ENCODE data around the gene KDM4C. TPM values are rescaled to one million over a fixed set of nuclear protein-coding genes. Genes with fewer than 3 reads are reported as not detected.

KDM4C gene
- total and polyA plus RNA-seq, 4 donors: 9.5 to 54.4 (median 28.3) TPM

DNA sequence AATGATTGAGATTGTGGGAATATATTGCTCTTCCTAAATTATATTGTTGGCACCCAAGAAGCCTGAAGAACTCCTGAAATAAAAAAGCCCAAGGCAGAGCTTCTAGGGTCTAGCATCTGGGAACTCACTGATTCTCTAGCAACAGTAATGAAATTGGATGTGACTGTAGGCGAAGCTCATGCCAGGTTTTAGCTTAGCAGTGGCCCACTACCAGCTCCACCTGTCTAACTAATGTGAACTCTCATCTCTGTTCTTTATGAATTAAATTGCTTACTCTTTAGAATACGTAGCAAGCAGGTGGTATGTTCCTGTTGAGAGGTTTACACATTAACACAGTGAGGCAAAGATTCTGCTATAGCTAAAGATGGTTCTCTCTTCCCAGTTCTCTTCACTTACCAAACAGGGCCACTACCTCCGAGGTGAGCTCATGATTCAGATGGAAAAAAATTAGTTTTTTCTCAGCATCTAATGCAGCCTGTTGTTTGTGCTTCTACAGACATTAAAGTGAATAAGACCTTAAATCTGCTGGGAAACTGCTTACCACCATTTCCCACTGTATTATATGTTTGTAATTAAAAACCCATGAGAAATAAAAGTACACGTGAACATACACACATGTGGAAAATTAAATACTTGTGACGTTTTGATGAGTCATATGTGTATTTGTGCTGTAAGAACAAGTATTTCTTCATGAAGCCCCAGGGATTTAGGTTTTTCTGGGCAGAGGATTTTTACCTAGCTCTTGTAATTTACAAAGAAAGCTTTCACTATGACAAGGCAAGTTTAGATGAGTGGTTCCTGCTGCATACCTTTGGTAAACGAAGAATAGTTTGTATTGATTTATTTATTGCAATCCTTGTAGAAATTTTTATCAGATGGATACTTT, 360.1 kb downstream of the KDM4C start:
- no peak for ATAC-seq (ENCODE audit: low FRiP score)
- DNase-seq: no peak
- WGBS, 2 donors: 67 to 74% methylated on average over 6 of the region's 6 CpGs
- H3K36me3 ChIP-seq (ENCODE audit: control insufficient read depth in 1 of 2, insufficient read depth in 2 of 2, low read length in 1 of 2): no peaks in the 10 kb centered on the region
- no peaks in the 10 kb centered on the region for H3K27me3 ChIP-seq (ENCODE audit: control insufficient read depth in 1 of 2, insufficient read depth in 2 of 2, low read length in 1 of 2)
- H3K4me1 ChIP-seq (ENCODE audit: control insufficient read depth in 1 of 2, insufficient read depth in 2 of 2, low read length in 2 of 2): peaks cover 0 to 2% of the 10 kb centered on the region in 2 donors
- H3K27ac ChIP-seq (ENCODE audit: low read depth in 1 of 2, low read length in 2 of 2): no peak overlapping the region
- intact Hi-C loops (cut with DNase I): no loop called here
- no peak overlapping the region for H3K4me3 ChIP-seq (ENCODE audit: low read length in 2 of 2)
- no peaks in the 10 kb centered on the region for H3K9me3 ChIP-seq (ENCODE audit: control insufficient read depth, low read length)

DNA sequence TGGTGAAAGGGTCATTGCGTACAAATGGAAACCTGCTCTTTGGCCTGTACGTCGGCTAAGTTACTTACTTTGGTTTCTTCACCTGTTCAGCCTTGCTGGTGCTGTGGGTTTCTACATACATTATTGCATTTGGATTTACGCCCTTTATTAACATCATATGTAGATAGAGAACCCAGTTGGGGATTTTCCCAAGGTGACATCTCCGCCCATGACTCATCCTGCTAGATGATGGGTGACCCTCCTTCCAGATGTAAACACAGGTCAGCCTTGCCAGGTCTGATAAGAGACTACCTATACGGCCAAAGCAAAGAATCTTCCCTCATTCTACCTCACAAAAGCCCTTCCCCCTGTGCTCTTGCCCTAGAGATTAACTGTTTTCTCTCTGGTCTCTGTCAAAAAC, 360.9 kb downstream of the KDM4C start:
- intact Hi-C loops (cut with DNase I): no loop called here
- no peak for ATAC-seq (ENCODE audit: low FRiP score)
- 93 to 96% methylated on average over 6 of the region's 6 CpGs for WGBS, 2 donors
- H3K27ac ChIP-seq (ENCODE audit: low read depth in 1 of 2, low read length in 2 of 2): no peak overlapping the region
- no peaks in the 10 kb centered on the region for H3K27me3 ChIP-seq (ENCODE audit: control insufficient read depth in 1 of 2, insufficient read depth in 2 of 2, low read length in 1 of 2)
- no peaks in the 10 kb centered on the region for H3K9me3 ChIP-seq (ENCODE audit: control insufficient read depth, low read length)
- no peak for DNase-seq
- H3K36me3 ChIP-seq (ENCODE audit: control insufficient read depth in 1 of 2, insufficient read depth in 2 of 2, low read length in 1 of 2): no peaks in the 10 kb centered on the region
- H3K4me3 ChIP-seq (ENCODE audit: low read length in 2 of 2): no peak overlapping the region
- H3K4me1 ChIP-seq (ENCODE audit: control insufficient read depth in 1 of 2, insufficient read depth in 2 of 2, low read length in 2 of 2): no peaks in the 10 kb centered on the region

DNA sequence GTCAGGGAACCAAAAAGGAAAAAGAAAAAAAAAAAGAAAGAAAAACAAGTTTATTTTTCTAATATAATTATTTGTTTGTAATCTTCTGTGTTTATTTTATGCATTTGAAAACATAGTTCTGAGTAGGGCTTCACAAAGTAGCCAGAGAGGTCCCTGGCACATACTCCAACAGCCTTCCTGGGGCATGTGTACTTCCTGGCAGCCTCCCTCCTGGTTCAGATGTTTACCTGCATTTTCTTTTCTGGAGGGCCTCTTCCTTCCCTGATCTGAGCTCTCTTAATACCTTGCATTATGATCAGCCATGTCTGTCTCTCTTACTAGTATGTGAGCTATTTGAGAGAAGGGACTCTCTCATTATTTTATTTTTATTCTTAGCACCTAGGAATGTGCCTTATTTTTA, 361.8 kb downstream of the KDM4C start:
- intact Hi-C loops (cut with DNase I): no loop called here
- no peaks in the 10 kb centered on the region for H3K27me3 ChIP-seq (ENCODE audit: control insufficient read depth in 1 of 2, insufficient read depth in 2 of 2, low read length in 1 of 2)
- H3K4me1 ChIP-seq (ENCODE audit: control insufficient read depth in 1 of 2, insufficient read depth in 2 of 2, low read length in 2 of 2): no peaks in the 10 kb centered on the region
- H3K27ac ChIP-seq (ENCODE audit: low read depth in 1 of 2, low read length in 2 of 2): no peak overlapping the region
- ATAC-seq (ENCODE audit: low FRiP score): no peak
- no peaks in the 10 kb centered on the region for H3K36me3 ChIP-seq (ENCODE audit: control insufficient read depth in 1 of 2, insufficient read depth in 2 of 2, low read length in 1 of 2)
- no peaks in the 10 kb centered on the region for H3K9me3 ChIP-seq (ENCODE audit: control insufficient read depth, low read length)
- DNase-seq: no peak
- H3K4me3 ChIP-seq (ENCODE audit: low read length in 2 of 2): no peak overlapping the region

DNA sequence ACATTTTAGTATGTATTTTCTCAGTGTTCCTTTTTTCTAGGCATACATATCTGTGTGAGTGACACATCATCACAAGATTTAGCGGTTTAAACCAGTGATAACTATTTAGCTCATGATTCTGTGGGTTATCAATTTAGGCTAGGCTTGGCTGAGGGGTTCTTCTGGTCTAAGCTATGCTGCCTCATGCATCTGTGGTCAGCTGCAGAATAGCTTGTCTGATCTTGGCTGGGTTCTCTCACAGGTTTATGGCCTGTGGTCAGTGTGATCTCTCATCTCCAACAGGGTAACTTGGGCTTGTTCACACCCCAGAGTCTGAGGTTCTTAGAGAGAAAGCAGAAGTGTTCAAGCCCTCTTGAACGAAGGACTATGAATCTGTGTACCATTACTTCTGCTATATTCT, 363.3 kb downstream of the KDM4C start:
- no peaks in the 10 kb centered on the region for H3K9me3 ChIP-seq (ENCODE audit: control insufficient read depth, low read length)
- no peak overlapping the region for H3K27ac ChIP-seq (ENCODE audit: low read depth in 1 of 2, low read length in 2 of 2)
- DNase-seq (no peak), ATAC-seq (ENCODE audit: low FRiP score) (no peak)
- WGBS, 2 donors: 94 to 97% methylated on average over 2 of the region's 2 CpGs
- no peaks in the 10 kb centered on the region for H3K4me1 ChIP-seq (ENCODE audit: control insufficient read depth in 1 of 2, insufficient read depth in 2 of 2, low read length in 2 of 2)
- H3K4me3 ChIP-seq (ENCODE audit: low read length in 2 of 2): no peak overlapping the region
- H3K27me3 ChIP-seq (ENCODE audit: control insufficient read depth in 1 of 2, insufficient read depth in 2 of 2, low read length in 1 of 2): no peaks in the 10 kb centered on the region
- intact Hi-C loops (cut with DNase I): no loop called here
- no peaks in the 10 kb centered on the region for H3K36me3 ChIP-seq (ENCODE audit: control insufficient read depth in 1 of 2, insufficient read depth in 2 of 2, low read length in 1 of 2)

GRCh38 chr9:7121664-7122063, 363.9 kb downstream of the KDM4C start:
- Histone ChIP-seq H3K27me3 (ENCODE audit: control insufficient read depth in 1 of 2, insufficient read depth in 2 of 2, low read length in 1 of 2) (no peaks in the 10 kb centered on the region), H3K4me1 (ENCODE audit: control insufficient read depth in 1 of 2, insufficient read depth in 2 of 2, low read length in 2 of 2) (no peaks in the 10 kb centered on the region), H3K4me3 (ENCODE audit: low read length in 2 of 2) (no peak overlapping the region), H3K9me3 (ENCODE audit: control insufficient read depth, low read length) (no peaks in the 10 kb centered on the region), H3K36me3 (ENCODE audit: control insufficient read depth in 1 of 2, insufficient read depth in 2 of 2, low read length in 1 of 2) (no peaks in the 10 kb centered on the region), H3K27ac (ENCODE audit: low read depth in 1 of 2, low read length in 2 of 2) (no peak overlapping the region)
- 97 to 100% methylated on average over 1 of the region's 1 CpG for WGBS, 2 donors
- intact Hi-C loops (cut with DNase I): no loop called here
- ATAC-seq (ENCODE audit: low FRiP score) (no peak), DNase-seq (no peak)

DNA sequence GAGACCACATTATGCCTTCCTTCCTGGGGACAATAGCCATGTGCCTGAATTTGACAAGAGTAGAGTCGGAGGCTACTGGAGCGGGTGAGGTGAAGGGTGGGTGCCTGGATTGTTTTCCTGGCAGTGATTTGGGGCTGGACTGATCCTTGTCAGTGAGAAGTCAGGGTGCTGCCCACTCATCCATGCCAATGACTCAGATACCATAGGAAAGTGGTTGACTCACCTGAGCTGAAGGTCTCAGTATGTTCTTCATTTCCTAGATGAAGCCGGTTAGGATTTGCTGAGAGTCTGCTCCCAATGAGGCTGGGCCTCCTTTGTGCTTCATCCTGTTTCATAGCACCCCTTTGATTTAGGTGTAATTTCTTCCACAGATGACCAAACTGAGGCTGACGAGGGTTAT, 366.0 kb downstream of the KDM4C start:
- intact Hi-C loops (cut with DNase I): no loop called here
- Histone ChIP-seq H3K27ac (ENCODE audit: low read depth in 1 of 2, low read length in 2 of 2) (no peak overlapping the region), H3K4me1 (ENCODE audit: control insufficient read depth in 1 of 2, insufficient read depth in 2 of 2, low read length in 2 of 2) (no peaks in the 10 kb centered on the region), H3K4me3 (ENCODE audit: low read length in 2 of 2) (no peak overlapping the region), H3K27me3 (ENCODE audit: control insufficient read depth in 1 of 2, insufficient read depth in 2 of 2, low read length in 1 of 2) (no peaks in the 10 kb centered on the region), H3K9me3 (ENCODE audit: control insufficient read depth, low read length) (no peaks in the 10 kb centered on the region), H3K36me3 (ENCODE audit: control insufficient read depth in 1 of 2, insufficient read depth in 2 of 2, low read length in 1 of 2) (no peaks in the 10 kb centered on the region)
- 98 to 99% methylated on average over 4 of the region's 4 CpGs for WGBS, 2 donors
- DNase-seq (no peak), ATAC-seq (ENCODE audit: low FRiP score) (no peak)

- Histone ChIP-seq H3K27me3 (ENCODE audit: control insufficient read depth in 1 of 2, insufficient read depth in 2 of 2, low read length in 1 of 2) (no peaks in the 10 kb centered on the region), H3K4me3 (ENCODE audit: low read length in 2 of 2) (no peak overlapping the region), H3K9me3 (ENCODE audit: control insufficient read depth, low read length) (no peaks in the 10 kb centered on the region), H3K27ac (ENCODE audit: low read depth in 1 of 2, low read length in 2 of 2) (no peak overlapping the region), H3K4me1 (ENCODE audit: control insufficient read depth in 1 of 2, insufficient read depth in 2 of 2, low read length in 2 of 2) (no peaks in the 10 kb centered on the region), H3K36me3 (ENCODE audit: control insufficient read depth in 1 of 2, insufficient read depth in 2 of 2, low read length in 1 of 2) (peaks cover 2 to 3% of the 10 kb centered on the region in 2 donors)
- 99 to 100% methylated on average over 2 of the region's 2 CpGs for WGBS, 2 donors
- intact Hi-C loops (cut with DNase I): no loop called here
- DNase-seq (no peak), ATAC-seq (ENCODE audit: low FRiP score) (no peak)
Measured at GRCh38 chr9:7125231-7125630, 367.5 kb downstream of the KDM4C start.

DNA sequence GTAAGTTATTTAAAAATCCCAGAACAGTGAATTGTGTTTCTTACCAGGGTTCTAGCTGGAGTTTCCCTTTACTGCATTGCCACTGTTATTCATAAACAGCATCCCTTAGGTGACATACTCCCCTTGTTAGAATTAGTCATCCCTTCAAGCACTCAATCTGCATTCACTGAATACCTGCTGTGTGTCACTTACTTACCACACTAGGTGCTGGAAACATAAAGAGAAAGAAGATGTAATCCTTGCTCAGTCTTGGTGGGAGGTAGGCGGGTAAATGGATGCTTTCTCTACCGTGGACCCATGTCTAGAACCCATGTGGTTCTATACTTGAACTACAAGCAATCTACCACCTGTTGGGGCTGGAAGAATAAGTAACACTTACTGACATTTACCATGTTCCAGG, 371.6 kb downstream of the KDM4C start:
- no peak overlapping the region for H3K4me3 ChIP-seq (ENCODE audit: low read length in 2 of 2)
- WGBS, 2 donors: 57 to 64% methylated on average over 2 of the region's 2 CpGs
- DNase-seq (no peak), ATAC-seq (ENCODE audit: low FRiP score) (no peak)
- H3K4me1 ChIP-seq (ENCODE audit: control insufficient read depth in 1 of 2, insufficient read depth in 2 of 2, low read length in 2 of 2): no peaks in the 10 kb centered on the region
- intact Hi-C loops (cut with DNase I): no loop called here
- H3K27ac ChIP-seq (ENCODE audit: low read depth in 1 of 2, low read length in 2 of 2): no peak overlapping the region
- H3K27me3 ChIP-seq (ENCODE audit: control insufficient read depth in 1 of 2, insufficient read depth in 2 of 2, low read length in 1 of 2): no peaks in the 10 kb centered on the region
- H3K36me3 ChIP-seq (ENCODE audit: control insufficient read depth in 1 of 2, insufficient read depth in 2 of 2, low read length in 1 of 2): peaks cover 3 to 9% of the 10 kb centered on the region in 2 donors
- H3K9me3 ChIP-seq (ENCODE audit: control insufficient read depth, low read length): no peaks in the 10 kb centered on the region

- no peak for ATAC-seq (ENCODE audit: low FRiP score)
- 96 to 98% methylated on average over 4 of the region's 4 CpGs for WGBS, 2 donors
- Histone ChIP-seq H3K4me1 (ENCODE audit: control insufficient read depth in 1 of 2, insufficient read depth in 2 of 2, low read length in 2 of 2) (no peaks in the 10 kb centered on the region), H3K9me3 (ENCODE audit: control insufficient read depth, low read length) (no peaks in the 10 kb centered on the region), H3K36me3 (ENCODE audit: control insufficient read depth in 1 of 2, insufficient read depth in 2 of 2, low read length in 1 of 2) (peaks cover 3 to 9% of the 10 kb centered on the region in 2 donors), H3K4me3 (ENCODE audit: low read length in 2 of 2) (no peak overlapping the region), H3K27me3 (ENCODE audit: control insufficient read depth in 1 of 2, insufficient read depth in 2 of 2, low read length in 1 of 2) (no peaks in the 10 kb centered on the region), H3K27ac (ENCODE audit: low read depth in 1 of 2, low read length in 2 of 2) (no peak overlapping the region)
- DNase-seq: no peak
- intact Hi-C loops (cut with DNase I): no loop called here
Measured at GRCh38 chr9:7130266-7130820, 372.6 kb downstream of the KDM4C start.
